HL-60 (cell line): ENCODE results near the gene GSTM1.
"Not testable (repeated sequence)": the region's sequence is repeated elsewhere in the genome, so short reads cannot be mapped to it uniquely, and the experiment has no call there.

Source experiments
- DNase-seq, 2 experiments: peaks; one replicate each; pipeline ENCODE4 v3.0.0-alpha.2; 2010 to 2020; ENCODE audit warnings: low read depth in 1 of 2, low spot score in 1 of 2
- H3K27ac ChIP-seq: fragments of 250-450 bp; sonication (Bioruptor Pico); replicated peaks from 2 replicates; pipeline ENCODE4 v1.5.1; 2020; ENCODE audit warnings: mild to moderate bottlenecking, moderate library complexity
- H3K27me3 ChIP-seq: fragments of 250-450 bp; sonication (Bioruptor Pico); 2 replicates; pipeline ENCODE4 v1.5.1; 2021; ENCODE audit warnings: mild to moderate bottlenecking, moderate library complexity; ENCODE audit not compliant: insufficient read depth, poor library complexity, severe bottlenecking
- H3K4me3 ChIP-seq: replicated peaks from 2 replicates; pipeline ENCODE4 v1.5.1; 2011; ENCODE audit warnings: mild to moderate bottlenecking, control low read depth, low read length; ENCODE audit not compliant: insufficient read depth
- CTCF ChIP-seq: IDR thresholded peaks from one replicate; pipeline ENCODE4 v1.5.1; 2011; ENCODE audit warnings: low read length, control low read depth, inconsistent platforms; ENCODE audit not compliant: insufficient read depth
- GABPA ChIP-seq: IDR thresholded peaks from 2 replicates; pipeline ENCODE4 v1.6.1; 2012; ENCODE audit warnings: low read depth
- POLR2AphosphoS5 ChIP-seq: IDR thresholded peaks from 2 replicates; pipeline ENCODE4 v1.6.1; 2012; ENCODE audit warnings: low read depth
- REST ChIP-seq: IDR thresholded peaks from 2 replicates; pipeline ENCODE4 v1.6.1; 2012; ENCODE audit warnings: low read depth; ENCODE audit not compliant: insufficient replicate concordance
- SPI1 ChIP-seq: IDR thresholded peaks from 2 replicates; pipeline ENCODE4 v1.6.1; 2012; ENCODE audit warnings: low read depth, mild to moderate bottlenecking, borderline replicate concordance

GSTM1 gene

GRCh38 chr1:109677459-109677858 lies 10.2 kb upstream of the GSTM1 start:
- no peak for TF ChIP-seq SPI1
- no peak for TF ChIP-seq REST
- TF ChIP-seq GABPA = no peak
- TF ChIP-seq POLR2AphosphoS5 = no peak
- no peak for TF ChIP-seq CTCF
- no peak for DNase-seq
- H3K27me3 ChIP-seq = no peaks in the 10 kb centered on the region
- no peak overlapping the region for H3K4me3 ChIP-seq
- H3K27ac ChIP-seq = no peak overlapping the region

GRCh38 chr1:109678637-109679036 lies 9.0 kb upstream of the GSTM1 start:
- H3K27me3 ChIP-seq, H3K27ac ChIP-seq, DNase-seq, H3K4me3 ChIP-seq: not testable (repeated sequence)

DNA sequence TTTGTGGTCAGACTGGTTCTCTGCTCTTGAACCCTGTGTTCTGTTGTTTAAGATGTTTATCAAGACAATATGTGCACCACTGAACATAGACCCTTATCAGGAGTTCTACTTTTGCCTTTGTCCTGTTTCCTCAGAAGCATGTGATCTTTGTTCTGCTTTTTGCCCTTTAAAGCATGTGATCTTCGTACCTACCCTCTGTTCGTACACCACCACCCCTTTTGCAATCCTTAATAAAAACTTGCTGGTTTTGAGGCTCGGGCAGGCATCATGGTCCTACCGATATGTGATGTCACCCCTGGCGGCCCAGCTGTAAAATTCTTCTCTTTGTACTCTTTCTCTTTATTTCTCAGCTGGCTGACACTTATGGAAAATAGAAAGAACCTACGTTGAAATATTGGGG lies 2.8 kb upstream of the GSTM1 start:
- H3K4me3 ChIP-seq, H3K27me3 ChIP-seq, H3K27ac ChIP-seq: not testable (repeated sequence)
- peak in 1 of 2 experiments; percentile 36 for DNase-seq

- not testable (repeated sequence) for H3K27ac ChIP-seq, H3K27me3 ChIP-seq, DNase-seq, H3K4me3 ChIP-seq
Observed at GRCh38 chr1:109685399-109685798, 2.2 kb upstream of the GSTM1 start.

- H3K27ac ChIP-seq, H3K27me3 ChIP-seq, H3K4me3 ChIP-seq, DNase-seq: not testable (repeated sequence)
Observed at GRCh38 chr1:109685890-109686289, 1.7 kb upstream of the GSTM1 start.

- DNase-seq, H3K27ac ChIP-seq, H3K4me3 ChIP-seq, H3K27me3 ChIP-seq: not testable (repeated sequence)
Observed at GRCh38 chr1:109687109-109687508, 508 bp upstream of the GSTM1 start.

- no peak for DNase-seq
- TF ChIP-seq GABPA (no peak), SPI1 (no peak), REST (no peak)
- Histone ChIP-seq H3K27me3 (no peaks in the 10 kb centered on the region), H3K4me3 (no peak overlapping the region), H3K27ac (no peak overlapping the region)
Observed at GRCh38 chr1:109689844-109690405, 2.3 kb downstream of the GSTM1 start.
